CD14-positive monocyte (primary cell): ENCODE results near the gene FLAD1. TPM values are rescaled to one million over a fixed set of nuclear protein-coding genes. Genes with fewer than 3 reads are reported as not detected.

Source experiments
- DNase-seq, 3 donors: peaks; one replicate each; pipeline ENCODE4 v3.0.0-alpha.2; 2011 to 2022
- H2AFZ ChIP-seq: 2 replicates; pipeline ENCODE4 v1.6.0; 2012; ENCODE audit warnings: mild to moderate bottlenecking, low read depth, low read length, inconsistent platforms; ENCODE audit not compliant: insufficient read depth, poor library complexity, severe bottlenecking
- H3K27ac ChIP-seq, 2 donors: 1 replicate in 1 of 2; 2 replicates in 1 of 2; pipeline ENCODE4 v1.5.1; 2012 to 2013; ENCODE audit warnings: low read length in 2 of 2, control low read depth in 1 of 2, inconsistent platforms in 1 of 2, low read depth in 1 of 2, mild to moderate bottlenecking in 1 of 2
- H3K27me3 ChIP-seq, 2 donors: one replicate each; pipeline versions ENCODE4 v1.6.0 to v1.6.1; 2011 to 2013; ENCODE audit warnings: low read length in 2 of 2; ENCODE audit not compliant: control insufficient read depth in 2 of 2, insufficient read depth in 2 of 2
- H3K36me3 ChIP-seq, 2 donors: replicated peaks in 1 of 2; 1 replicate in 1 of 2; 2 replicates in 1 of 2; pipeline versions ENCODE4 v1.5.1 to v1.6.1; 2012 to 2013; ENCODE audit warnings: low read length in 2 of 2, control low read depth in 1 of 2, inconsistent platforms in 1 of 2, mild to moderate bottlenecking in 1 of 2; ENCODE audit not compliant: insufficient read depth in 2 of 2, control insufficient read depth in 1 of 2
- H3K4me1 ChIP-seq, 2 donors: 1 replicate in 1 of 2; 2 replicates in 1 of 2; pipeline versions ENCODE4 v1.5.1 to v1.6.1; 2012 to 2013; ENCODE audit warnings: low read length in 2 of 2, control low read depth in 1 of 2, inconsistent platforms in 1 of 2, mild to moderate bottlenecking in 1 of 2, moderate library complexity in 1 of 2; ENCODE audit not compliant: insufficient read depth in 2 of 2, control insufficient read depth in 1 of 2
- H3K4me2 ChIP-seq: replicated peaks from 2 replicates; pipeline ENCODE3; 2012; ENCODE audit warnings: low read length, moderate library complexity, mild to moderate bottlenecking; ENCODE audit not compliant: poor library complexity, severe bottlenecking; ENCODE audit errors: extremely low read depth
- H3K4me3 ChIP-seq, 3 experiments: fragments of 200-600 bp in 1 of 3; sonication (generic) in 1 of 3; replicated peaks in 1 of 3; 1 replicate in 2 of 3; 2 replicates in 1 of 3; pipeline ENCODE4 v1.5.1; 2011 to 2013; ENCODE audit warnings: low read length in 3 of 3, mild to moderate bottlenecking in 3 of 3, control low read depth in 2 of 3, low read depth in 2 of 3, inconsistent platforms in 1 of 3, moderate library complexity in 1 of 3
- H3K79me2 ChIP-seq: 2 replicates; pipeline ENCODE4 v1.6.0; 2012; ENCODE audit warnings: mild to moderate bottlenecking, control low read depth, inconsistent platforms, low read length, moderate library complexity; ENCODE audit not compliant: insufficient read depth
- H3K9ac ChIP-seq: 2 replicates; pipeline ENCODE4 v1.6.0; 2017; ENCODE audit warnings: low read length, mild to moderate bottlenecking; ENCODE audit not compliant: insufficient read depth, poor library complexity, severe bottlenecking
- H3K9me3 ChIP-seq, 2 donors: replicated peaks in 1 of 2; 1 replicate in 1 of 2; 2 replicates in 1 of 2; pipeline versions ENCODE4 v1.5.1 to v1.6.1; 2012 to 2013; ENCODE audit warnings: low read length in 2 of 2, control low read depth in 1 of 2; ENCODE audit not compliant: control insufficient read depth in 1 of 2, insufficient read depth in 1 of 2
- H4K20me1 ChIP-seq: 2 replicates; pipeline ENCODE4 v1.6.0; 2012; ENCODE audit warnings: mild to moderate bottlenecking, low read length, control low read depth, moderate library complexity; ENCODE audit not compliant: insufficient read depth
- H3K27ac Mint-ChIP-seq, 7 donors: one replicate each; pipeline ENCODE4 v1.8.0; 2020; ENCODE audit warnings: mild to moderate bottlenecking in 7 of 7, mixed read lengths in 7 of 7, moderate library complexity in 6 of 7, inconsistent platforms in 2 of 7
- H3K27me3 Mint-ChIP-seq, 3 donors: one replicate each; pipeline ENCODE4 v1.8.0; 2021 to 2022; ENCODE audit warnings: low read depth in 3 of 3, mild to moderate bottlenecking in 3 of 3, mixed read lengths in 3 of 3, moderate library complexity in 3 of 3, inconsistent platforms in 1 of 3
- H3K36me3 Mint-ChIP-seq, 2 donors: one replicate each; pipeline ENCODE4 v1.8.0; 2020; ENCODE audit warnings: mixed read lengths in 2 of 2, inconsistent platforms in 1 of 2, mild to moderate bottlenecking in 1 of 2
- H3K4me1 Mint-ChIP-seq: one replicate; pipeline ENCODE4 v1.8.0; 2020; ENCODE audit warnings: mild to moderate bottlenecking, mixed read lengths
- H3K4me3 Mint-ChIP-seq, 2 donors: one replicate each; pipeline ENCODE4 v1.8.0; 2020; ENCODE audit warnings: mild to moderate bottlenecking in 2 of 2, mixed read lengths in 2 of 2, moderate library complexity in 1 of 2
- H3K9me3 Mint-ChIP-seq, 7 donors: one replicate each; pipeline ENCODE4 v1.8.0; 2020 to 2022; ENCODE audit warnings: mixed read lengths in 7 of 7, mild to moderate bottlenecking in 6 of 7, moderate library complexity in 6 of 7, inconsistent platforms in 2 of 7
- CTCF ChIP-seq: fragments of 200-600 bp; IDR thresholded peaks from one replicate; pipeline ENCODE4 v1.8.0; 2022; ENCODE audit warnings: antibody characterized with exemption, mild to moderate bottlenecking
- WGBS: methylation state at CpG from one replicate; pipeline ENCODE4 v1.1.5; 2013; ENCODE audit warnings: missing lambda C conversion rate; ENCODE audit not compliant: insufficient coverage; 5-methylcytosine and 5-hydroxymethylcytosine counted together
- intact Hi-C, 2 donors: fragments of 100-400 bp; cut with micrococcal nuclease; formaldehyde crosslinking; loops; one replicate each; pipeline versions ENCODE4 v1.15.0 to v1.15.1; 2023
- polyA plus RNA-seq, 3 donors: library from polyadenylated mRNA; depleted of rRNA in 1 of 3; unstranded in 2 of 3; stranded (reverse) in 1 of 3; fragments of 300-500 nt in 2 of 3; fragments of >200 nt in 1 of 3; fragmentation: Illumina TruSeq in 2 of 3; gene quantifications; 1 replicate in 2 of 3; 2 replicates in 1 of 3; pipeline ENCODE4 v1.2.3, GENCODE V29; 2012 to 2021

The FLAD1 gene
- polyA plus RNA-seq, 3 donors: 31.5 to 41.6 (median 35.1) TPM

- no peak overlapping the region for H3K9ac ChIP-seq
- H3K9me3 Mint-ChIP-seq: peaks cover 0 to 2% (median 0%) of the 10 kb centered on the region in 7 donors
- DNase-seq: no peak
- intact Hi-C loops: no loop called here
- H3K4me3 ChIP-seq: no peak overlapping the region
- no peaks in the 10 kb centered on the region for H3K79me2 ChIP-seq
- H2AFZ ChIP-seq: no peak overlapping the region
- peaks cover 20 to 26% of the 10 kb centered on the region in 2 donors for H3K4me1 ChIP-seq
- H3K27ac Mint-ChIP-seq: peak overlapping the region in 1 of 7 donors; percentile 53
- peaks cover 8 to 9% of the 10 kb centered on the region in 2 donors for H3K36me3 Mint-ChIP-seq
- no peak for TF ChIP-seq CTCF
- H3K27me3 ChIP-seq: no peaks in the 10 kb centered on the region
- H3K27me3 Mint-ChIP-seq: peaks cover 0 to 9% (median 5%) of the 10 kb centered on the region in 3 donors
- H3K9me3 ChIP-seq: no peaks in the 10 kb centered on the region
- 94% methylated on average over 4 of the region's 9 CpGs for WGBS
- H4K20me1 ChIP-seq: peaks cover 26% of the 10 kb centered on the region
- no peak overlapping the region for H3K4me2 ChIP-seq
- H3K4me1 Mint-ChIP-seq: peaks cover 48% of the 10 kb centered on the region
- H3K27ac ChIP-seq: no peak overlapping the region
- H3K4me3 Mint-ChIP-seq: no peak overlapping the region
- peaks cover 2% of the 10 kb centered on the region in 2 donors for H3K36me3 ChIP-seq
These were observed 41.2 kb downstream of the FLAD1 start for GRCh38 chr1:155024315-155024714.

- 92% methylated on average over 4 of the region's 9 CpGs for WGBS
- Mint-ChIP-seq H3K4me1 (peaks cover 40% of the 10 kb centered on the region), H3K27ac (no peak overlapping the region), H3K27me3 (peaks cover 0 to 9% (median 5%) of the 10 kb centered on the region in 3 donors), H3K36me3 (peaks cover 3% of the 10 kb centered on the region in 2 donors), H3K4me3 (no peak overlapping the region), H3K9me3 (no peaks in the 10 kb centered on the region)
- peaks cover 9% of the 10 kb centered on the region for H4K20me1 ChIP-seq
- H3K4me2 ChIP-seq: no peak overlapping the region
- no peak overlapping the region for H3K4me3 ChIP-seq
- TF ChIP-seq CTCF: no peak
- intact Hi-C loops: no loop called here
- no peaks in the 10 kb centered on the region for H3K27me3 ChIP-seq
- no peak overlapping the region for H3K9ac ChIP-seq
- no peak overlapping the region for H3K27ac ChIP-seq
- H3K9me3 ChIP-seq: no peaks in the 10 kb centered on the region
- no peaks in the 10 kb centered on the region for H3K79me2 ChIP-seq
- no peak overlapping the region for H2AFZ ChIP-seq
- no peak for DNase-seq
- H3K36me3 ChIP-seq: no peaks in the 10 kb centered on the region
- peaks cover 21 to 27% of the 10 kb centered on the region in 2 donors for H3K4me1 ChIP-seq
These were observed 43.0 kb downstream of the FLAD1 start for GRCh38 chr1:155026154-155026553.
